IMR-90 (cell line): Measurements from ENCODE around the gene PPARD. TPM values are rescaled to one million over a fixed set of nuclear protein-coding genes. Genes with fewer than 3 reads are reported as not detected.

ENCODE experiments used
- ATAC-seq: fragments of 200-7000 bp; cut with Tn5 transposase; 2 replicates; pipeline ENCODE4 v1.9.1; 2020; ENCODE audit warnings: low read depth, mild to moderate bottlenecking, moderate library complexity
- BruUV-seq: library from RNA; stranded (reverse); fragments of 400-500 nt; replicated peaks from 2 replicates; lab custom pipeline; 2021; lab: Mats Ljungman, UMichigan
- CTCF ChIA-PET: fragments of 300-600 bp; formaldehyde crosslinking; extraction: SDS; loops from one replicate; lab custom pipeline; 2021; ENCODE audit warnings: antibody characterized with exemption; lab: Yijun Ruan, JAX
- POLR2A ChIA-PET: fragments of 300-600 bp; sonication (Branson Sonifier 250); formaldehyde crosslinking; loops from one replicate; lab custom pipeline; 2022; ENCODE audit warnings: antibody characterized with exemption; ENCODE audit not compliant: unreplicated experiment; lab: Charles Lee
- DNase-seq: peaks from one replicate; pipeline ENCODE4 v3.0.0; 2013
- H2AFZ ChIP-seq: replicated peaks from 2 replicates; pipeline ENCODE3; 2013; ENCODE audit warnings: low read length, mild to moderate bottlenecking; ENCODE audit not compliant: poor library complexity
- H2AK5ac ChIP-seq: 2 replicates; pipeline ENCODE4 v1.6.1; 2013; ENCODE audit warnings: low read depth, low read length, inconsistent platforms
- H2AK9ac ChIP-seq: replicated peaks from 2 replicates; pipeline ENCODE3; 2013; ENCODE audit warnings: mild to moderate bottlenecking, low read depth, low read length, moderate library complexity; ENCODE audit not compliant: poor library complexity
- H2BK120ac ChIP-seq: 2 replicates; pipeline ENCODE4 v1.6.1; 2013; ENCODE audit warnings: low read depth, low read length, inconsistent platforms
- H2BK15ac ChIP-seq: 3 replicates; pipeline ENCODE4 v1.6.1; 2013; ENCODE audit warnings: low read depth, low read length, inconsistent platforms
- H2BK20ac ChIP-seq: 2 replicates; pipeline ENCODE4 v1.6.1; 2013; ENCODE audit warnings: low read depth, mild to moderate bottlenecking, inconsistent platforms, low read length, moderate library complexity
- H2BK5ac ChIP-seq: 2 replicates; pipeline ENCODE4 v1.6.1; 2013; ENCODE audit warnings: mild to moderate bottlenecking, low read depth, low read length, inconsistent platforms; ENCODE audit not compliant: poor library complexity, severe bottlenecking
- H3K14ac ChIP-seq: replicated peaks from 2 replicates; pipeline ENCODE4 v1.6.1; 2013; ENCODE audit warnings: low read depth, low read length, inconsistent platforms
- H3K18ac ChIP-seq: 2 replicates; pipeline ENCODE4 v1.6.1; 2013; ENCODE audit warnings: low read depth, low read length, control low read depth
- H3K23ac ChIP-seq: 2 replicates; pipeline ENCODE4 v1.6.1; 2013; ENCODE audit warnings: low read depth, low read length, inconsistent platforms
- H3K27ac ChIP-seq: 2 replicates; pipeline ENCODE4 v1.5.1; 2013; ENCODE audit warnings: mild to moderate bottlenecking, control low read depth, low read length; ENCODE audit not compliant: insufficient read depth
- H3K27me3 ChIP-seq: 2 replicates; pipeline ENCODE4 v1.6.1; 2013; ENCODE audit warnings: low read length; ENCODE audit not compliant: control insufficient read depth, insufficient read depth
- H3K36me3 ChIP-seq: 2 replicates; pipeline ENCODE4 v1.6.1; 2013; ENCODE audit warnings: low read length, mixed read lengths; ENCODE audit not compliant: control insufficient read depth, insufficient read depth
- H3K4ac ChIP-seq: 2 replicates; pipeline ENCODE4 v1.6.1; 2013; ENCODE audit warnings: low read depth, low read length, inconsistent platforms
- H3K4me1 ChIP-seq: 2 replicates; pipeline ENCODE4 v1.6.1; 2013; ENCODE audit warnings: low read length, mixed read lengths; ENCODE audit not compliant: control insufficient read depth, insufficient read depth
- H3K4me2 ChIP-seq: 2 replicates; pipeline ENCODE4 v1.6.1; 2013; ENCODE audit warnings: low read depth, mild to moderate bottlenecking, control low read depth, low read length, moderate library complexity
- H3K4me3 ChIP-seq: 2 replicates; pipeline ENCODE4 v1.5.1; 2013; ENCODE audit warnings: low read depth, mild to moderate bottlenecking, control low read depth, low read length, moderate library complexity; ENCODE audit not compliant: insufficient read depth
- H3K56ac ChIP-seq: 2 replicates; pipeline ENCODE4 v1.6.1; 2013; ENCODE audit warnings: low read length, inconsistent platforms; ENCODE audit not compliant: insufficient read depth; ENCODE audit errors: extremely low read depth
- H3K79me1 ChIP-seq, 2 experiments: 2 replicates each; pipeline ENCODE4 v1.6.1; 2013; ENCODE audit warnings: low read length in 2 of 2, inconsistent platforms in 1 of 2, low read depth in 1 of 2
- H3K9ac ChIP-seq: 2 replicates; pipeline ENCODE4 v1.6.1; 2013; ENCODE audit warnings: low read depth, low read length, control low read depth
- H3K9me1 ChIP-seq: 2 replicates; pipeline ENCODE4 v1.6.1; 2013; ENCODE audit warnings: low read length, inconsistent platforms; ENCODE audit not compliant: insufficient read depth
- H3K9me3 ChIP-seq: 2 replicates; pipeline ENCODE4 v1.6.1; 2013; ENCODE audit warnings: low read length; ENCODE audit not compliant: control insufficient read depth, insufficient read depth
- H4K20me1 ChIP-seq: 2 replicates; pipeline ENCODE4 v1.6.1; 2013; ENCODE audit warnings: low read length, inconsistent platforms; ENCODE audit not compliant: insufficient read depth
- H4K5ac ChIP-seq: 2 replicates; pipeline ENCODE4 v1.6.1; 2013; ENCODE audit warnings: mild to moderate bottlenecking, low read depth, low read length, control low read depth
- H4K8ac ChIP-seq, 2 experiments: 2 replicates each; pipeline ENCODE4 v1.6.1; 2013; ENCODE audit warnings: low read depth in 2 of 2, low read length in 2 of 2, control low read depth in 1 of 2, inconsistent platforms in 1 of 2
- H4K91ac ChIP-seq: 2 replicates; pipeline ENCODE4 v1.6.1; 2013; ENCODE audit warnings: low read depth, low read length, inconsistent platforms; ENCODE audit not compliant: insufficient read depth
- BHLHE40 ChIP-seq: fragments of 150-350 bp; IDR thresholded peaks from 2 replicates; pipeline ENCODE4 v1.6.1; 2016; ENCODE audit warnings: mild to moderate bottlenecking, low read depth, low read length
- CEBPB ChIP-seq: IDR thresholded peaks from 2 replicates; pipeline ENCODE4 v1.6.1; 2012; ENCODE audit warnings: low read depth, low read length, improper control_type of control experiment
- CHD1 ChIP-seq: IDR thresholded peaks from 2 replicates; pipeline ENCODE4 v1.6.1; 2012; ENCODE audit warnings: low read depth, low read length, improper control_type of control experiment
- FOS ChIP-seq: fragments of 150-350 bp; IDR thresholded peaks from 2 replicates; pipeline ENCODE4 v1.6.1; 2016; ENCODE audit warnings: low read depth, low read length
- MAFK ChIP-seq: IDR thresholded peaks from 2 replicates; pipeline ENCODE4 v1.6.1; 2012; ENCODE audit warnings: low read depth, low read length, improper control_type of control experiment
- MAZ ChIP-seq: IDR thresholded peaks from 2 replicates; pipeline ENCODE4 v1.6.1; 2012; ENCODE audit warnings: low read depth, mild to moderate bottlenecking, low read length, improper control_type of control experiment, moderate library complexity, borderline replicate concordance
- MXI1 ChIP-seq: IDR thresholded peaks from 2 replicates; pipeline ENCODE4 v1.6.1; 2012; ENCODE audit warnings: low read depth, mild to moderate bottlenecking, low read length, moderate library complexity, borderline replicate concordance
- NFE2L2 ChIP-seq: fragments of 150-350 bp; IDR thresholded peaks from 2 replicates; pipeline ENCODE4 v1.6.1; 2016; ENCODE audit warnings: low read depth, mild to moderate bottlenecking, low read length
- POLR2A ChIP-seq: IDR thresholded peaks from 2 replicates; pipeline ENCODE4 v1.6.1; 2012; ENCODE audit warnings: mild to moderate bottlenecking, low read depth, low read length
- RAD21 ChIP-seq: IDR thresholded peaks from 2 replicates; pipeline ENCODE4 v1.6.1; 2012; ENCODE audit warnings: low read length, improper control_type of control experiment
- RCOR1 ChIP-seq: IDR thresholded peaks from 2 replicates; pipeline ENCODE4 v1.6.1; 2012; ENCODE audit warnings: mild to moderate bottlenecking, low read length, improper control_type of control experiment; ENCODE audit not compliant: insufficient replicate concordance
- RFX5 ChIP-seq: IDR thresholded peaks from 2 replicates; pipeline ENCODE4 v1.8.0; 2012; ENCODE audit warnings: low read depth, mild to moderate bottlenecking, low read length, moderate library complexity
- SMC3 ChIP-seq: fragments of 150-350 bp; IDR thresholded peaks from 2 replicates; pipeline ENCODE4 v1.6.1; 2016; ENCODE audit warnings: low read depth, mild to moderate bottlenecking, antibody characterized with exemption, low read length, moderate library complexity
- USF2 ChIP-seq: fragments of 150-350 bp; IDR thresholded peaks from 2 replicates; pipeline ENCODE4 v1.6.1; 2017; ENCODE audit warnings: mild to moderate bottlenecking, antibody characterized with exemption, low read length, low read depth
- WGBS, 2 experiments: methylation state at CpG; one replicate each; pipeline versions ENCODE4 v1.1.5 to v1.1.7; 2013; ENCODE audit warnings: missing lambda C conversion rate in 2 of 2; ENCODE audit not compliant: insufficient read length in 1 of 2; ENCODE audit errors: extremely low coverage in 2 of 2; 5-methylcytosine and 5-hydroxymethylcytosine counted together
- dilution Hi-C: fragments of 300-500 bp; cut with HindIII; formaldehyde crosslinking; loops from one replicate; pipeline ENCODE4 v1.14.3; 2018; ENCODE audit warnings: low sequenced_read_pairs; ENCODE audit not compliant: unreplicated experiment
- in situ Hi-C: fragments of 300-500 bp; cut with MboI; formaldehyde crosslinking; loops from 3 replicates; pipeline ENCODE4 v1.14.3; 2019; ENCODE audit warnings: low sequenced_read_pairs, inconsistent platforms, mixed read lengths
- intact Hi-C: fragments of 100-400 bp; cut with micrococcal nuclease; formaldehyde crosslinking; loops from 2 replicates; pipeline ENCODE4 v1.10.0; 2022
- polyA plus RNA-seq, 3 experiments: library from polyadenylated mRNA; depleted of rRNA; stranded (reverse); fragments of >200 nt; gene quantifications; 2 replicates each; pipeline ENCODE4 v1.2.3, GENCODE V29; 2012; ENCODE audit warnings: low replicate concordance in 1 of 3
- total RNA-seq: library from RNA; depleted of rRNA; stranded (reverse); fragments of >200 nt; gene quantifications from 2 replicates; pipeline ENCODE4 v1.2.3, GENCODE V29; 2012
- TF ChIP-seq, protein P1 (sequence below): fragments of 150-350 bp; IDR thresholded peaks from 2 replicates; pipeline ENCODE4 v1.6.1; 2016; ENCODE audit warnings: low read depth, mild to moderate bottlenecking, low read length, moderate library complexity, borderline replicate concordance

PPARD gene
- total and polyA plus RNA-seq, 2 of the 4 experiments (the other 2 are of a cell fraction), result 10.4 to 69.0 TPM

DNA sequence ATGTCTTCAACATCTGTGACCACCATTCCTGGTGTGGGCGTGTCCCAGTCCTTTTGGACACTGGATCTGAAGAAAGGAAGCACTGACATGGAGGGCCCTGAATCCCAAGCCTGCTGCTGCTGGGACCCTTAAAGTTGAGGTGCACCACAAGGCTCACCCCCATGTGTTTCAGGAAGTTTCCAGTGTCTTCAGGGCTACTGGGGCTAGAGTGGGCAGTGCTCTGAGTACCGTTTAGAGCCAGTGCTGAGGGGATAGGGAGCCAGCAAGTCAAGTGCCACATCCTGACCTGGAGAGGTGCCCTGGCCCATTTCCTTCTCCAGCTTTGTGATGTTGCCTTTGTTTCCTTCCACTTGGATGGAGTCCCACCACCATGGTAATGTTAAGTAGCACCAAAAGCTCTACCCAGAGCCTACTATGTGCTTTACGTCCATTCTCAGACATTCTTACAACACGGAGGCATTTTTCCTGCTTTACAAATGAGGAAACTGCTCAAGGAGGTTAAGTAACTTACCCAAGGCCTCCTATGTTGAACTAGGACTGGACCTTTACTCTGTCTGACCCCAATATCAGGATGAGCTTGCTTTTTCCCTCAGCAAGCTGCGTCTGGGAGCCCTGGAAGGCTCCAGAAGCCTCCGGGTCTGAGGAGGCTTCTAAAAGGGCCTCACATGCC is 45.3 kb upstream of the PPARD start:
- CTCF ChIA-PET, result interaction anchor here (1.2 kb wide), 1 partner anchor 152 kb away, joined by 3 read pairs; no protein-coding TSS in a partner anchor
- dilution Hi-C loops, result no loop called here
- Histone ChIP-seq H3K4me2 (no peak overlapping the region), H2AK5ac (no peak overlapping the region), H3K36me3 (peaks cover 33% of the 10 kb centered on the region), H4K8ac (peak overlapping the region in 1 of 2 experiments; percentile 6; a peak in 1 of 4 replicates), H3K9me1 (peaks cover 4% of the 10 kb centered on the region; the same call in 1 of the 2 replicates), H3K14ac (no peak overlapping the region), H3K56ac (no peak overlapping the region), H3K4ac (no peak overlapping the region), H3K9me3 (no peaks in the 10 kb centered on the region), H4K91ac (no peak overlapping the region), H2BK120ac (no peak overlapping the region), H3K23ac (no peak overlapping the region), H3K4me1 (peaks cover 4% of the 10 kb centered on the region; the same call in 1 of the 2 replicates), H3K79me1 (no peaks in the 10 kb centered on the region), H3K27me3 (no peaks in the 10 kb centered on the region), H2AFZ (peak overlapping the region; percentile 84), H3K4me3 (no peak overlapping the region), H3K18ac (no peak overlapping the region), H2AK9ac (no peak overlapping the region), H2BK15ac (no peak overlapping the region), H4K20me1 (no peaks in the 10 kb centered on the region), H4K5ac (no peak overlapping the region), H2BK20ac (no peak overlapping the region), H2BK5ac (no peak overlapping the region), H3K9ac (no peak overlapping the region), H3K27ac (no peak overlapping the region)
- DNase-seq, result no peak
- POLR2A ChIA-PET, result no interaction called here
- 50% methylated on average over 2 of the region's 6 CpGs; no CpG with 5 or more reads in 1 of the 2 experiments for WGBS, 2 experiments
- in situ Hi-C loops, result no loop called here
- intact Hi-C loops, result loop anchor here (5.0 kb wide), 2 partner anchors 155 to 170 kb away; partner anchors contain the start of genes FANCE and RPL10A
- ATAC-seq, result no peak
- BruUV-seq, result no TSS peak
- TF ChIP-seq CHD1, result no peak
- TF ChIP-seq RFX5, result no peak
- no peak for TF ChIP-seq NFE2L2
- TF ChIP-seq, protein P1, sequence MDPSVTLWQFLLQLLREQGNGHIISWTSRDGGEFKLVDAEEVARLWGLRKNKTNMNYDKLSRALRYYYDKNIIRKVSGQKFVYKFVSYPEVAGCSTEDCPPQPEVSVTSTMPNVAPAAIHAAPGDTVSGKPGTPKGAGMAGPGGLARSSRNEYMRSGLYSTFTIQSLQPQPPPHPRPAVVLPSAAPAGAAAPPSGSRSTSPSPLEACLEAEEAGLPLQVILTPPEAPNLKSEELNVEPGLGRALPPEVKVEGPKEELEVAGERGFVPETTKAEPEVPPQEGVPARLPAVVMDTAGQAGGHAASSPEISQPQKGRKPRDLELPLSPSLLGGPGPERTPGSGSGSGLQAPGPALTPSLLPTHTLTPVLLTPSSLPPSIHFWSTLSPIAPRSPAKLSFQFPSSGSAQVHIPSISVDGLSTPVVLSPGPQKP, result no peak
- TF ChIP-seq FOS, result no peak
- no peak for TF ChIP-seq MAFK
- no peak for TF ChIP-seq USF2
- TF ChIP-seq CEBPB, result no peak
- no peak for TF ChIP-seq MAZ
- TF ChIP-seq RAD21, result no peak
- no peak for TF ChIP-seq RCOR1
- TF ChIP-seq SMC3, result no peak
- no peak for TF ChIP-seq MXI1
- no peak for TF ChIP-seq POLR2A
- TF ChIP-seq BHLHE40, result no peak
